NCI-H2107 treated with DMSO at 0.1 percent for 48 hours (cell line): ENCODE data around the gene HOXA9.

Experiments
- DNase-seq: peaks from one replicate; lab custom pipeline; 2025; ENCODE audit not compliant: unreplicated experiment; lab: John Stamatoyannopoulos, UW

The HOXA9 gene

GRCh38 chr7:27154901-27155815 is 10.2 kb downstream of the HOXA9 start:
- DNase-seq: no peak

GRCh38 chr7:27154369-27154768 is 11.0 kb downstream of the HOXA9 start:
- no peak for DNase-seq

GRCh38 chr7:27153526-27153925 is 11.8 kb downstream of the HOXA9 start:
- DNase-seq: no peak

GRCh38 chr7:27152816-27153442 is 12.4 kb downstream of the HOXA9 start:
- DNase-seq: no peak

GRCh38 chr7:27151931-27152815 is 13.2 kb downstream of the HOXA9 start, which contains the start of gene HOXA3:
Gene HOXA3 (minus strand): TSS chr7:27152583. CDS start chr7:27110640, 41,943 bp downstream.
- no peak for DNase-seq

GRCh38 chr7:27151341-27151930 is 13.9 kb downstream of the HOXA9 start:
- no peak for DNase-seq

- no peak for DNase-seq
Observed at GRCh38 chr7:27150568-27151340, 14.6 kb downstream of the HOXA9 start.

- DNase-seq: no peak
Observed at GRCh38 chr7:27149842-27150567, 15.3 kb downstream of the HOXA9 start.

GRCh38 chr7:27148756-27149641 is 16.3 kb downstream of the HOXA9 start:
- no peak for DNase-seq

- no peak for DNase-seq
Observed at GRCh38 chr7:27148031-27148755, 17.1 kb downstream of the HOXA9 start.

- no peak for DNase-seq
Observed at GRCh38 chr7:27147199-27148030, 17.9 kb downstream of the HOXA9 start, which contains the start of gene HOXA6. Gene HOXA6 (minus strand): TSS chr7:27147774. CDS start chr7:27147749, 25 bp downstream.

- DNase-seq: no peak
Observed at GRCh38 chr7:27146491-27147198, 18.7 kb downstream of the HOXA9 start.

GRCh38 chr7:27145914-27146412 is 19.4 kb downstream of the HOXA9 start:
- no peak for DNase-seq

GRCh38 chr7:27145165-27145913 is 20.0 kb downstream of the HOXA9 start:
- DNase-seq: no peak

- no peak for DNase-seq
Observed at GRCh38 chr7:27144781-27145164, 20.6 kb downstream of the HOXA9 start.
